Left hindlimb (tissue), 1 donor: ENCODE data around the gene SIT1.
"Not testable (repeated sequence)": the region's sequence is repeated elsewhere in the genome, so short reads cannot be mapped to it uniquely, and the experiment has no call there.

ENCODE experiments used
- DNase-seq: peaks from one replicate; pipeline ENCODE4 v3.0.0-alpha.2; 2018

The SIT1 gene

GRCh38 chr9:35635730-35636129, 15.0 kb downstream of the SIT1 start:
- no peak for DNase-seq

DNA sequence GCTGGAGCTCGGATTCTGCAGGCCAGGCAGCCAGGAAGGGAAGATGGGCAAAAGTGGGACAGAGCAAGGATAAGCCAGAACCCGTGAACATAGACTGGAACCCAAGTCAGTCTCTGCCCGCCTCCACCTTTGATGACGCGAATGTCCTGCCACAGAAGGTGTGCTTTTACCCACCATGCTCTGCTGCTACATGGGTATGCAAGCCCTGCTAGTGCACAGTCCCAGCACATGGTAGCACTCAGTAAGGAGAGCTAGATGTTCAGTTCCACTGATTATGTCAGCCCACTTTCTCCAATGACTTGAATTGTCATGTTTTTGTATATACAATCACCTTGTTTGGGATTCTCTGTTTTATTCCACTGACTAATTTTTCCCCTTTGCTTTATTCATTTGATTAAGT, 21.1 kb downstream of the SIT1 start:
- no peak for DNase-seq

DNA sequence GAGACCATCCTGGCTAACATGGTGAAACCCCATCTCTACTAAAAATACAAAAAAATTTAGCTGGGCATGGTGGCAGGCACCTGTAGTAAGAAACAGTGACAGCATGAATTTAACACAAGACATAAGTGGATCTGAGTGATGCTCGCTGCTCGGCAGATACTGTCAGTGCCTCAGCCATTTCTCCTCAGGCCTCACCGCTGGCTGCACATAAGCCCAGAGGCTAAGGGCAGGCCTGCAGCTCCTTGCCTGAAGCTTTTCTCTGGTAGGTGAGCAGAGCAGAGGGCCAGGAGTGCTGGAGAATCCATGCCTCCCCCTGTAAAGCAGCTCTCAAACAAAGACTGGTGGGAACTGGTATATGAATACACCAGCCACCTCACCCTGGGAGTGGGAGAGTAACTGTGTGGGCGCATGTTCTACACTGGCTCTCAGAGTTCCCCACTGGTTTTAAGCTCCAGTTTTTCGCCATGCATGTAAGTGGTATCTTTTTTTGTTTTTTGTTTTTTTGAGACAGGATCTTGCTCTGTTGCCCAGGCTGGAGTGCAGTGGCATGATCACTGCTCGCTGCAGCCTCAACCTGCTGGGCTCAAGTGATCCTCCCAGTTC, 22.2 kb downstream of the SIT1 start:
- DNase-seq, result no peak

DNA sequence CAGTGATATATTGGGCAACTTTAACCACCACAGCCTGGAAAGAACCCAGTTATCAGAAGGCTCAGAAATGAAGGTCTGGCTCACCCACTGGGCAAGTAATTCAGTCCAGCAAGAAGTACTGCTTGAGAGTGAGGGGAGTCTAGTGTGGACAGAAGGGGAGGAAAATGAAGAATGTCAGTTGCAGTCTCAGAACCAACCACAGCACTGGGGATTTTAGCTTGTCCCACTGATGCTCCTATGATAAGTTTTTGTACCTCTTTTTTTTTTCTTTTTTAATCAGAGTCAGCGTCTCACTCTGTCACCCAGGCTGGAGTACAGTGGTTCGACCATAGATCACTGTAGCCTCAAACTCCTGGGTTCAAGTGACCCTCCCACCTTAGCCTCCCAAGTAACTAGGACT, 23.2 kb downstream of the SIT1 start:
- DNase-seq, result no peak

DNA sequence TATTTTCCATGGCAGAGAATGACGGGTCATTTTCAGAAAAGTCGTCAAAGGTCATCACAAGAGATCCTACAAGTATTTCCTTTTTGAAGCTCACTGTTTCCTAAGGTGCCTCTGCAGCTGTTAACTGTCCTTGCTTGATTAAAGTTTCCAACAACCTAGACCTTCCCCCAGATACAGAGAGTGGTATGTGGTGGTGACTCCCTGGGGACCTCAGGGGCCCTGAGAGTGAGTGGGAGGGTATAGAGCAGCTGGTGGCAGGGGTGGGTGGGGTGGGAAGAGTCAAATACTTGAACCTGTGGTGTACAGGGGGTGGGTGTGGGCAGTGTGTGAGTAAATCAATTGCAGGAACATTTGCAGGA, 31.0 kb downstream of the SIT1 start:
- DNase-seq, result no peak

DNA sequence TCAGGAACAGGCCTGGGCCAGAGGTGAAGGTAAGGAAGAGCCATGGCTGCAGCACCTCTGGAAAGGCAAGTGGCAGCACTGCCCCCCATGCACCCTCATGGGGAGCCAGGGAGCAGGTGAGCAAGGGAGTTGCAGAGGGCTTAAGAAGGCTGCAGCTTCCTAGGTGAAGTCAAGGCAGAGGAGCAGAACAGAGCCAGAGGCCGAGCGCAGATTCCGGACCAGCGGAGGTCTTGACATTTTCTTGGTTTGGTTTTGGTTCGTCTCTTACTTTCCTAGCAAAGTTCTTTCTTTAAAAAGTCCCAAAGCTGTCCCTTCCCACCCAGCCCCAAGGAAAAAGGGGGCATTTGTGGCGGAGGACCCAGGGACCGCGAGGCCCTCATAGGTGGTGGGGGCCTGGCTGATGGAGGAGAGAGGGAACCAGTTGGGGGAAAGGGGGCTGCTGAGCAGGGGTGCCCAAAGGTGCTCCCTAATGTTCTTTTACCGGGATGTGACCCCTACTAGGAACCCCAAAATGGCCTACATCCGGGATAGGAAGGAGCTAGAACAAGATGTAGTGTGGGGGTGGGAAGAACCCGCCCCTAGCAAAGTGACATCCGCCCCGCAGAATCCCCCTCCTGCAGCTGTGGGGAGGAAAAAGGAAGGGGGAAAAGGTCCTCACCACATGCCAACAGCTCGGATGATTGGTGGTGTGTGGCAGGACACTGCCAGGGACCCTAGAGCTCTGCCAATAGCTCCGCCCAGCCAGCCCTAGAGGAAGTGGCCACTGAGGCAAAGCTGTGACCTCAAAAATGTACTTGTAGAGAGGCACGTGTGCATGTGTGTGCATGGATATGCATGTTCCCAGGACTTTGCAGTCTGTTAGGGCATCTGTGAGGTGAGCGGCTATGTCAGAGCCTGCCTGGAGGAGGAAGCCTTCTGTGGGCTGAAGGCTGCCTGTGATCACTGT, 31.6 kb downstream of the SIT1 start:
- DNase-seq, result no peak

- no peak for DNase-seq
Measured at GRCh38 chr9:35618325-35618727, 32.4 kb downstream of the SIT1 start, which contains the start of gene CD72. TSS of gene CD72 (minus strand) at chr9:35618413. CDS start at chr9:35618303, 110 bp downstream.

DNA sequence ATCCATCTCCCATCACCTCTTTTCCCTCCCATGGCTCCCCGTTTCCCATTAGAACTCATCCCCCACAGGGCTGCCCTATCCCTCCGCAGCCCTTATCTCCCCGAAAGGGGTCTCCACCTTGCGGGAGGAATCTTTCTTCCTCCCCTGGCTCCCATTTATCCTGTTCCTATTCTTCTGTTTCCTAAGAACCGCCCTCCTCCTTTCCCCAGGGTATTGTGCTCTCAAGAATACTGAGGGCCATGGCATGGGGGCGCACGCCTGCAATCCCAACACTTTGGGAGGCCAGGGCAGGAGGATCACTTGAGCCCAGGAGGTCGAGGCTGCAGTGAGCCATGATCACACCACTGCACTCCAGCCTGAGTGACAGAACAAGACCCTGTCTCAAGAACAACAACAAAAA, 33.2 kb downstream of the SIT1 start:
- DNase-seq, result no peak

DNA sequence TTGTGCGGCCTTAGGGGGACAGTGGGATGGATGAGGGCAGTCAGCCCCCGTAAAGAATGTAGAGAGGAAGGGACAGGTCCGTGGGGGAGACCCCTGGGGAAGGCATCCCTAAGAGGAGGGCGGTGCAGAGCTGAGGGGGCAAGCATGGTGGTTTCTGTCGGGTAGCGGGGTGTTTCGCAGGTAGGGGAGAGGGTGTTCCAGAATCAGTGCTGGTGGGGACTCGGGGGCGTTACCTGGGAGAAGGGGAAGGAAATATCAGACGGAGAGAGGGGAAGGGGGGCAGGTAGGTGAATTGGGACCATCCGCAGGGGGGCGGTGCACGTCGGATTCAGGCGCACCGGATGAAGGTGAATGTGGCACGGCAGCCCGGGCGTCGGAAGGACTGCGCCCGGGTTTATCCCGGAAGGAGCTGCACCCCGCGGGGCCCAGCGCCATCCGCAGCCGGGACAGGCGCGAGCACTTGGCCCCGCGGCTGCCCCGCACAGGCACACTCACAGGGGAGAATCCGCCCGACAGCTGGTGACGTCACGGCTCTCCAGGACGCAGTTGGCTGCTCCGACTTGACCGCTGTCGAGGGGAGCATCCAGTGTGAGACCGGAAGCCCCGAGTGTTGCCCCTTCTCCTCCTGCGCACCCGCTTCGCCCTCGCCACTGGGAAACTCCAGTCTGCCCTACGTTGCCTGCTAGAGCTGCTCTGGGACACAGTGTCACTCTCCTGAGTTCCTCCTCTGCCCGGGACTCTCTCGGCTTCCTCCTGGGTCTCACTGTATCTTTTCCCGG, 33.9 kb downstream of the SIT1 start:
- DNase-seq, result peak; percentile 64

GRCh38 chr9:35615981-35616680, 34.6 kb downstream of the SIT1 start:
- no peak for DNase-seq

DNA sequence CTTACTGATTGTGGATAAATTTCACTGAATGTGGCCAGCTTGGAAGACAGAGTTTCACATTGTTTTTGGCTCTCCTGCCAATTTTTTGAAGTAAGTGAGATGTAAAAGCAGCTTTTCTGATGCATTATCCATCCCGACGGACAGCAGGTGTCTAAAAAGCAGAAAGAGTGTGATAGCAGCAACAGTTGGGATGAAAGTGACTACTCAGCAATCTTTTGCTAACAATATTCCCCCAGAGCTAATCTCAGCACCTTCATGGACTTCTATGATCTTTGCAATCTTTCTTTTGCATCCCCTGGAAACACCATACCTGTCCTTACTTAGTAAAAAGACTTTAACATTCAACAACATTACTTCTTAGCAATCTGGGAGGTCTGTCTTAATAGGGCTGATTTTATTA, 37.9 kb downstream of the SIT1 start:
- no peak for DNase-seq

GRCh38 chr9:35612066-35612465, 38.7 kb downstream of the SIT1 start:
- DNase-seq, result not testable (repeated sequence)

GRCh38 chr9:35611230-35611797, 39.4 kb downstream of the SIT1 start:
- no peak for DNase-seq

GRCh38 chr9:35609820-35610163, 40.9 kb downstream of the SIT1 start:
- DNase-seq, result no peak

DNA sequence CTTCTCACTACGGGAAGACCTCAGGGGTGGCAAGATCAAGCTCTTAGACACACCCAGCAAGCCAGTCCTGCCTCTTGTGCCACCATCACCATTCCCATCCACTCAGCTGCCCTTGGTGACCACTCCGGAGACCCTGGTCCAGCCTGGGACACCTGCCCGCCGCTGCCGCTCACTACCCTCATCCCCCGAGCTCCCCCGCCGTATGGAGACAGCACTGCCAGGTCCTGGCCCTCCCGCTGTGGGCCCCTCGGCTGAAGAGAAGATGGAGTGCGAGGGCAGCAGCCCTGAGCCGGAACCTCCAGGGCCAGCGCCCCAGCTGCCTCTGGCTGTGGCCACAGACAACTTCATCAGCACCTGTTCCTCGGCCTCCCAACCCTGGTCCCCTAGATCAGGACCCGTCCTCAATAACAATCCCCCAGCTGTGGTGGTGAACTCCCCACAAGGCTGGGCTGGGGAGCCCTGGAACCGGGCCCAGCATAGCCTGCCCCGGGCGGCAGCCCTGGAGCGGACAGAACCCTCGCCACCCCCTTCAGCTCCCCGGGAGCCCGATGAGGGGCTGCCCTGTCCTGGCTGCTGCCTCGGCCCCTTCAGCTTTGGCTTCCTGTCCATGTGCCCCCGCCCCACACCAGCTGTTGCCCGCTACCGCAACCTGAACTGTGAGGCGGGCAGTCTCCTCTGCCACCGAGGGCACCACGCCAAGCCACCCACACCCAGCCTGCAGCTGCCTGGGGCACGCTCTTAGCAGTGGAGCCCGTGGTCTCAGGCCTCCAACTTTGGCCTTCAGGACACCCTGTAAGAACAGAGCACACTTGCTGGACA, 41.5 kb downstream of the SIT1 start:
- peak; percentile 75 for DNase-seq

DNA sequence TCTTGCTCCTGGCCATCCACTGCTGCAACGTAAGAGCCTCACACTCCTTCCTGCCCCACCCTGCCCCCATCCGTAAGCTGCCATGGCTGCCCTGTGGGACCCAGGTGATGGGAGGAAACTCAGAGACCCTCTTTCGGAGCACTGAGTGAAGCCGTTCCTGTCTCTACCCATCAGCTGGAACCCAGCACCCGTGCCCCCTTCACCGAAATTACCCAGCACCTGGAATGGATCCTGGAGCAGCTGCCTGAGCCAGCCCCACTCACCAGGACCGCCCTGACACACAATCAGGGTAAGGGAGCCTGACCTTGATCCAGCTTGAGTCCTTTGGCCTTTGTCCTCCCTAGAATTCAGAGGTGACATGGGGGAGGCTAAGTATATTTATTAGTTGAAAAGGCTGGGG, 42.5 kb downstream of the SIT1 start:
- DNase-seq, result no peak

DNA sequence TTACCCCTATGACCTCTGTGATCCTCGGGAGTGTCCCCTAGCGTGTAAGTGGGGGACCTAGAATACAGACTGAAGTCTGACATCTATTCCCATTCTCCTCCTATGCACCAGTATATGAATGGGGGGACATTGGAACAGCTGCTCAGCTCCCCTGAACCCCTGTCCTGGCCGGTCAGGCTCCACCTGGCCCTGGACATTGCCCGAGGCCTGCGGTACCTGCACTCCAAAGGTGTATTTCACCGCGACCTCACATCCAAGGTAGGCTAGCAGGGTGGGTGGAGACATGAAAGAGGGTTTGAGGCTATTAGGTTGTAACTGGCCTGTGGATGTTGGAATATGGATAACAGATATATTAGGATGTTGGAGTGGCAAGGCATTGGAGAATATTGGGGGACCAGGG, 44.0 kb downstream of the SIT1 start:
- no peak for DNase-seq

GRCh38 chr9:35606138-35606504, 44.6 kb downstream of the SIT1 start:
- DNase-seq, result no peak

DNA sequence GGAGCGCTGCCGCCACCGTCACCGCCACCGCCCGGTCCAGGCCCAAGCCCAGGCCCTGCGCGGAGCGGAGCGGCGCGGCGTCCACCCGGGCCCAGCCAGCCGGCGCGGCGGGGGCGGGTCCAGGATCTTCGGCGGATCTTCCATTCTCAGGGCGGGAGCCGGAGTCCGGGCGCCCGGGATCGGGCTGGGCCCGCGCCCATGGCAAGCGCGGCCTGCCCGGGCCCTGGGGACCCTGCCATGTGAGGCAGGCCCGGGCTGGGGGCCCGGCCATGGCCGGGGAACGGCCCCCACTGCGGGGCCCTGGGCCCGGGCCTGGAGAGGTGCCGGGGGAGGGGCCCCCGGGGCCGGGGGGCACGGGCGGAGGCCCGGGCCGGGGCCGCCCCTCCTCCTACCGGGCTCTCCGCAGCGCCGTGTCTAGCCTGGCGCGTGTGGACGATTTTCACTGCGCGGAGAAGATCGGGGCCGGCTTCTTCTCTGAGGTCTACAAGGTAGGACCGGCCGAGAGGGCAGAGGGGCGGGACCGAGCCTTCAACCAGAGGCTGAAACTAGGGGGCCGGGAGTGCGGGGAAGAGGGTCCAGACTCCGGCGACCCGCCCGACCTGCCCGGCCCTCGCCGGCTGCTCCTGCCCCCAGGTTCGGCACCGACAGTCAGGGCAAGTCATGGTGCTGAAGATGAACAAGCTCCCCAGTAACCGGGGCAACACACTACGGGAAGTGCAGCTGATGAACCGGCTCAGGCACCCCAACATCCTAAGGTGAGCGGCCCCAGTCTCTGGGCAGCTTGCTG, 45.2 kb downstream of the SIT1 start:
- DNase-seq, result peak; percentile 50

GRCh38 chr9:35604578-35605350, 46.0 kb downstream of the SIT1 start, which contains the start of gene TESK1:
TSS of gene TESK1 (plus strand) at chr9:35605262. CDS start at chr9:35605620, 358 bp downstream.
- DNase-seq, result peak; percentile 78
